Activated naive CD4-positive, alpha-beta T cell treated with anti-CD3 and anti-CD28 coated beads, Interleukin-2, amount 10 ng/mL, durations not matched to agents 7 days and 5 days (primary cell): ENCODE measurements around the gene DCHS2.

ENCODE experiments used
- CTCF ChIA-PET: fragments of 350-600 bp; sonication (Branson Sonifier 250); formaldehyde crosslinking; loops from one replicate; lab custom pipeline; 2021; ENCODE audit warnings: antibody characterized with exemption; lab: Charles Lee
- DNase-seq: peaks from one replicate; pipeline ENCODE4 v3.0.0-alpha.2; 2020
- H3K27ac Mint-ChIP-seq: one replicate; pipeline ENCODE4 v1.8.0; 2021; ENCODE audit warnings: mild to moderate bottlenecking, moderate library complexity, mixed read lengths
- H3K27me3 Mint-ChIP-seq: one replicate; pipeline ENCODE4 v1.8.0; 2021; ENCODE audit warnings: mild to moderate bottlenecking, mixed read lengths
- H3K36me3 Mint-ChIP-seq: one replicate; pipeline ENCODE4 v1.8.0; 2021; ENCODE audit warnings: mixed read lengths
- H3K4me1 Mint-ChIP-seq: one replicate; pipeline ENCODE4 v1.8.0; 2021; ENCODE audit warnings: mixed read lengths
- H3K4me3 Mint-ChIP-seq: one replicate; pipeline ENCODE4 v1.8.0; 2021; ENCODE audit warnings: mild to moderate bottlenecking, moderate library complexity, mixed read lengths
- H3K9me3 Mint-ChIP-seq: one replicate; pipeline ENCODE4 v1.8.0; 2021; ENCODE audit warnings: mixed read lengths

The DCHS2 gene, protein sequence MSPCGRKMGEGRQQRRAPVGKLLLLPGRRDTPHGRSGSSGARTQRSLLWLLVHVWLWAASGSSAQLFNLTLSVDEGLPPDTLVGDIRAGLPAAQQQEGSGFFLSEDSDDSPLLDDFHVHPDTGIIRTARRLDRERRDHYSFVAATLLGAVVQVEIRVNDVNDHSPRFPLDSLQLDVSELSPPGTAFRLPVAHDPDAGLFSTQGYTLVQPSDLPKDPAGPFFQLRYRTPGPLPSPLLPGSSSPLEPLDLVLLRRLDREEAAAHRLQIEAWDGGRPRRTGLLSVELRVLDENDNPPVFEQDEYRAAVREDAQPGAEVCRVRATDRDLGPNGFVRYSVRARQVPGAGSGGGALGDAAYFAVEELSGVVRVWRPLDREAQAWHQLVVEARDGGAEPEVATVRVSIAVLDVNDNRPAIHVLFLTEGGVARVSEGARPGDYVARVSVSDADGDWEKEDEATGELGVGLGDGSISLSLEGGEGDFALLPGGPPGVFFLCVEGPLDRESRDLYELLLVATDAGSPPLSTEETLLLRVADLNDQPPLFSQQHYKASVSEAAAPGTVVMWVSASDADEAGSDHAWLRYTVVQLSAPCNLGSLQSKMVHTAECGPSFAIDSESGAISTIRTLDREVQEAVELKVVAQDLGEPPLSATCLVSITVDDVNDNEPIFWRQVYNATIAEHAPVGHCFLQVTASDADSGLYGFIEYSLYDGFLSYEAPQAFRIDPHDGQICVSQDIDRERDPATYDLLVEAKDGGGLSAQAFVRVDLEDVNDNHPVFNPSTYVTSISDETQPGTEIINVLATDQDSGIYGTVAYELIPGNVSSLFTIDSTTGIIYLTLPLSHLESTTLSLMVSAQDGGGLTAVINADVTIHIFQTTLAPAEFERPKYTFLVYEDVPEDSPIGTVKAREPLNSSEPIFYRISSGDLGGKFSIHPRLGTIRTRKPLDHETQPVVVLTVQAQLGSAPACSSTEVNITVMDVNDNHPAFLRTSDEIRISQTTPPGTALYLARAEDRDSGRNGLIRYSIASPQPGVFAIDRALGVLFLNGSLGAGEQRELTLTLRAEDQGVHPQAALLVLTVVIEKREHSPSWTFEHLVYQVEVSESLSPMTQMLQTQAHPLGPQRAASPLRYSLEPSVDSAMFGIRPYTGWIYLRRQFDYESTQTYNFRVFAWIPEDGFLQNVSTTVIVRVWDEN (N-terminal part only)

DNA sequence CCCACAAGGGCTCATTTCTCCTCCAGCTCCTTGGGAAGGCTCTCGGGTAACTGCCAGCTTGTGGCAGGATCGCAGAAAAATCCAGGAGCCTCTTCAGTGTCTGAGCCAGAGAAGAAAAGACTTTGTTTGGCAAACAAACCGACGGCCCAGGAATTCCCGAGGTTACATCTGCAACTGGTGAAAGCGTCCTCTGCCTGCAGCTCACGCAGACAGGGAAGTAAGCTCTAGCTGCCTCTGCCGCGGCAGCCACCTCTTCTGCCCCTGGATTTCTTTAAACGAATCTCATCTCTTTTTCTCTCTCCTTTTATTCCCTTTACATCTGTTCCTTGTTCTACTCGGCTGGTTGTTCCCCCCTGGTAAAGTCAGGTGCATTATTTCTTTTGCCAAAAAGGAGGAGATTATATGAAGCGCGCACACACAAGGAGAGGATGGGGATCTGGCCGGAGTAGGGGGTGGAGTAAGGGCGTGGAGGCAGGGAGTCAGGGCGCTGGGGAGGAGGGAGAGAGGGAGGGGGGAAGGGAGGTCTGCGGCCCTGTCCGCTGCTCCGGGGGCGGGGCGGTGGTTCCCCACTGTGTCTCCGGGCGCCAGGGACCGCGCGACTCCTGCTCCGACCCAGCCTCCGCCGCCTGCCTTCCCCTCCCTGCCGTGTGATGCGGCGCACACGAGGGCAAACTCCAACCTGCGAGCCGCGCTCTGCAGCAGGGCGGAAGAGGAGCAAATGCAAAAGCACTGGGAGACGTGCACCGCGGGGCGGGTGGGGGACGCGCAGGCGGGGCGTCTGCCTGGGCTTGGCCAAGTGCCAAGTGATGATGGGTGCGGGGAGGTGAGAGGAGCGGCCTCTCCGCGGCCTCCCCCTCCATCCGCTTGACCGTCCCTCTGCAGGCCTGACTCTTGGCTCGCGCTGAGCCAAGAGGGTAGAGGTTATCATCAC is at the start of gene DCHS2:
DCHS2 (minus strand) TSS at position 459 of the 931 bp plus-strand sequence; CDS start at position 15, 444 bp downstream.
- Mint-ChIP-seq H3K4me3 (peak within 1 kb of the TSS; percentile 55), H3K4me1 (peaks cover 18% of the 10 kb centered on the region), H3K9me3 (no peaks in the 10 kb centered on the region), H3K27me3 (peaks cover 71% of the 10 kb centered on the region), H3K27ac (peak within 1 kb of the TSS; percentile 52), H3K36me3 (no peaks in the 10 kb centered on the region)
- CTCF ChIA-PET: interaction anchor here (1.0 kb wide), 1 partner anchor 15 kb away, joined by 3 read pairs; no protein-coding TSS in a partner anchor
- DNase-seq: peak; percentile 40

DNA sequence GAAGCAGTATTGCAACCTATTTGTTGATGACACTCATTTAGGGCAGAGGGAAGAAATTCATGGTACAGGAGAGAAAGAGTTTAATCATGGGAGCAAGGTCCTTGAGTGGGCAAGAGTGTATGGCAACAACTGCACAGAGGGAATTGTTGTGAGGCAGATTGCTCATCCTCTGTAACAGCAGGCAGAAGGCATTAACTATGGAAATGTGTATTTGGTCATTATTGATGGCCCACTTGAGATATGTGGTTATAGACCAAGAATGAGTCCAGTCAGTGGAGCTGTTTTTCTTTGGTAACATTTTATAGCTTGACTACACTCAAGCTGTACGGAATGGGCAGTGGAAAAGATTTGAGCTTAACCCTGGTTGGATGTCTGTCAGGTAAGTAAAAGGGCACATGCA is 42.7 kb upstream of the DCHS2 start:
- no peak for DNase-seq
- Mint-ChIP-seq H3K27ac (no peak overlapping the region), H3K27me3 (peaks cover 4% of the 10 kb centered on the region), H3K4me1 (no peaks in the 10 kb centered on the region), H3K4me3 (no peak overlapping the region), H3K36me3 (peaks cover 19% of the 10 kb centered on the region), H3K9me3 (no peaks in the 10 kb centered on the region)
- CTCF ChIA-PET: no interaction called here

DNA sequence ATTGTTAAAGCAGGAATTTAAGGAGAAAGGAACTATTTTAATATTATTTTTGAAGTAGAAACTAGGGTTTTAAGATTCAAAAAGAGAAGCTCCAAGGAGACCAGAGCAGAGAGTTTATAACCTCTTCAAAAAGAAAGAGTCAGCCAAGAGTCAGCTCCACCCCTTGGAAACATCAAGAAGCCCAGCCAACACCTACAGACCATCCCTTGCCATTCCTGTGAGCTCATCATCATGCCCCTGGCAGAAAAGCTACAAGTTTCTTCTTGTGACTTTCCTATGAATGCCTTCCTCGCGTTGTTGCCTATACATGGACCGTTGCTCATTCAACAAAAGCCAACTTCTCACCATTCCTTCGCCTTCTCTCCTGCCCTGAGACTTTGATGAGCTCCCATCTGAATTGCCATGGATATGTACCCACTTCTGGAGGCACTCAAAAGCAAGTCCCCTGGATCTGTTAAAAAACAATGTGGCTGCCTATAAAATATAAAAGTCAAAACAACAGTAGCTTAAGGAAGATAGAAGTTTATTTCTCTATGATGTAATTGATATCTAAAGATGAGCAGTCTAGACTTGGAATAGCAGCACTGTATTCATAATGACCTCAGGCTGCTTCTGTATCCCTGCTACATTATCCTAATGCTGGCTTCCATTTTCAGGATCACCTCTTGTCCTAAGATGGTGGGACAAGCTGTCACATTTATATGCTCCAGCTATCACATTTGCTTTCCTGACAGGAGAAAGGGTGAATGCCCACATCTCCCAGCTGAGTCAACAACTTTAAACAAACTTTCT is 38.3 kb upstream of the DCHS2 start:
- Mint-ChIP-seq H3K36me3 (peaks cover 4% of the 10 kb centered on the region), H3K4me1 (peaks cover 2% of the 10 kb centered on the region), H3K4me3 (no peak overlapping the region), H3K9me3 (no peaks in the 10 kb centered on the region), H3K27me3 (peaks cover 14% of the 10 kb centered on the region), H3K27ac (no peak overlapping the region)
- CTCF ChIA-PET: no interaction called here
- DNase-seq: no peak

DNA sequence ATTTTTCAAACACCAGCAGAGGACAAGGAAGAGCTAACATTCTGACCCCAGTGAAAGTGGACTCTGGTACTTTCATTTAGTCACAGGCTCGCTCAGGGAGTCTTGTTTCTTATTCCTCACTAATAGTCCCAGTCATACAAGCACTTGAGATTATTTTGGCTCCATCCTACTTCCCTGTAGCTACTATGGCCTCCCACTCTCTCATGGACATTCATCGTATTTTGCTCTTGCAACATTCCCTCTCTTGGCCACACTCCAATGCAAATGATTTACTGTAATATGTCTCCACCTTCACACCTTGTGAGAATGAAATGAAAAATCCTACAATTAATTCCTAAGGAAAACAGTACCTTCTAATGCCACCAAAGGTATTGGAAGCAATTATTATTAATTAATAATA is 37.3 kb upstream of the DCHS2 start:
- no peaks in the 10 kb centered on the region for H3K9me3 Mint-ChIP-seq
- H3K4me3 Mint-ChIP-seq: no peak overlapping the region
- H3K4me1 Mint-ChIP-seq: peaks cover 2% of the 10 kb centered on the region
- H3K27ac Mint-ChIP-seq: no peak overlapping the region
- DNase-seq: no peak
- CTCF ChIA-PET: interaction anchor here (1.1 kb wide), 1 partner anchor 90 kb away, joined by 3 read pairs; no protein-coding TSS in a partner anchor
- peaks cover 25% of the 10 kb centered on the region for H3K27me3 Mint-ChIP-seq
- no peaks in the 10 kb centered on the region for H3K36me3 Mint-ChIP-seq

DNA sequence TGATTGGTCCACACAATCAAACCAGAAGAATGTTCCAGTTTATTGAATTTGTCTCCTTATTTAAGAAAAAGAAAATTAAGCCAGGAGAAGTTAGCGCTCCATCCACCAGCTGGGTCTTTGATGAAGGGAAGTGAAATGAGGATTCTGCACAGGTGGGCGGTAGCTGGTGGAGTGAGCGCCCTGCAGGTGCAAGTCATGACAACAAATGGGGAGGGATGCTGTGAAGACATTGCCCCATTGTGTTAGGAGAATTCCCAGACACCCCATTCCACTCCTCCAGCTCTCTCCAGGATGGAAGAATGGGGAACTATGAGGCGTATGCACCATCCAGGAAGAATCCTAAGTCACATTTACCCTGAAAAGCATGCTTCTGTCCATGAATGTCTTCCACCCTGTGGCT is 35.7 kb upstream of the DCHS2 start:
- Mint-ChIP-seq H3K4me1 (peaks cover 2% of the 10 kb centered on the region), H3K9me3 (no peaks in the 10 kb centered on the region), H3K4me3 (no peak overlapping the region), H3K27me3 (peaks cover 25% of the 10 kb centered on the region), H3K36me3 (no peaks in the 10 kb centered on the region), H3K27ac (no peak overlapping the region)
- no peak for DNase-seq
- CTCF ChIA-PET: no interaction called here

DNA sequence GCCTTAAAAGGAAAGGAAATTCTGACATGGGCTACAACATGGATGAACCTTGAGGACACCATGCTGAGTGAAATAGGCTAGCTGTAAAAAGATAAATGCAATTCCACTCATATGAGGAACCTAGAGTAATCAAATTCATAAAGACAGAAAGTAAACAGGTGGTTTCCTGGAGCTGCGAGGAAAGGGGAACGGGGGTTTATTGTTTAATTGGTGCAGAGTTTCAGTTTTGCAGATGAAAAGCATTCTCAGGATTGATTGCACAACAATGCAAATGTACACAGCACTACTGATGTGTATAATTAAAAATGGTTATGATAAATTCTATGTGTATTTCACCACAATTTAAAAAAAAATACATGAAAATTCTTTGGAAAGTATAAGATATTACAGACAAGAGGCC is 34.6 kb upstream of the DCHS2 start:
- peaks cover 2% of the 10 kb centered on the region for H3K4me1 Mint-ChIP-seq
- H3K27ac Mint-ChIP-seq: no peak overlapping the region
- peaks cover 25% of the 10 kb centered on the region for H3K27me3 Mint-ChIP-seq
- no peak overlapping the region for H3K4me3 Mint-ChIP-seq
- no peaks in the 10 kb centered on the region for H3K36me3 Mint-ChIP-seq
- CTCF ChIA-PET: no interaction called here
- DNase-seq: no peak
- H3K9me3 Mint-ChIP-seq: no peaks in the 10 kb centered on the region

DNA sequence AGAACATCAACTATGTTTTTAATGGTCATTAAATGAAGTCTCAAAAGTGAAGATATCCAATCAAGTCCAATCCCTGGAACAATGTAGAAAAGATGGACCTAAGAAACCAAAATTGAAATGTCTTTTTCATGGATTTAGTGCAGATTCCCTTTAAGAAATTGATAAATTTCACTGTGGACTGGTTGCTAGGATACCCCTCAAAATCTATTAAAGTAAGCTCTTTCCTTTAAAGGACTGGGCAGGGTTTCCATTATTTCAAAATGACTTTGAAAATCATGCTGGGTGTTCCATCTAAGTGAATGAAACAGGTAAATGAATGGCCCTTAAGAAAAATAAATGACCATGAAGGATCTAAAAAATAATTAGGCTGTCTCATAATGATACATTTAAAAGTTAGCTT is 30.0 kb upstream of the DCHS2 start:
- CTCF ChIA-PET: interaction anchor here (0.6 kb wide), 1 partner anchor 38 kb away, joined by 3 read pairs; no protein-coding TSS in a partner anchor
- peaks cover 32% of the 10 kb centered on the region for H3K27me3 Mint-ChIP-seq
- H3K4me1 Mint-ChIP-seq: peaks cover 2% of the 10 kb centered on the region
- no peak for DNase-seq
- no peaks in the 10 kb centered on the region for H3K36me3 Mint-ChIP-seq
- H3K4me3 Mint-ChIP-seq: no peak overlapping the region
- H3K9me3 Mint-ChIP-seq: no peaks in the 10 kb centered on the region
- H3K27ac Mint-ChIP-seq: no peak overlapping the region

DNA sequence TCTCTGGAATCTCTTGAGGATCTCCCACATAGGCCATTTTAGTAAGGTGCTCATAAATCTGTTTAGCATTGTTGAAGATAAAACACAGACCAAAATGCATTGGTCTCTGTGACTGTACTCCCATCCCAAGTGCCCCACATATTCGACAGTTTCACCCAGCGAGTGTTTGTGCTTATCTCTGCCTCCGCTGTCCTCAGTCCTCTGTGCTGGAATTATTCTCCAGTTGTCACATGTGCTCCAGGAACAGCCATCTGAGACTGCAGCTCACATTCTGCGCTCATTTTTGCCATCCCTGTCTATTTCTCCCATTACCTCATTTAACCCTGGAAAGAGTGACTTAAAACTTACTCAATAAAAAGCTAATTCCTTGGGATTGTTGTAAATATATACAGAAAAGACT is 27.6 kb upstream of the DCHS2 start:
- Mint-ChIP-seq H3K9me3 (no peaks in the 10 kb centered on the region), H3K4me3 (no peak overlapping the region), H3K4me1 (no peaks in the 10 kb centered on the region), H3K27me3 (peaks cover 35% of the 10 kb centered on the region), H3K36me3 (no peaks in the 10 kb centered on the region), H3K27ac (no peak overlapping the region)
- CTCF ChIA-PET: no interaction called here
- no peak for DNase-seq

DNA sequence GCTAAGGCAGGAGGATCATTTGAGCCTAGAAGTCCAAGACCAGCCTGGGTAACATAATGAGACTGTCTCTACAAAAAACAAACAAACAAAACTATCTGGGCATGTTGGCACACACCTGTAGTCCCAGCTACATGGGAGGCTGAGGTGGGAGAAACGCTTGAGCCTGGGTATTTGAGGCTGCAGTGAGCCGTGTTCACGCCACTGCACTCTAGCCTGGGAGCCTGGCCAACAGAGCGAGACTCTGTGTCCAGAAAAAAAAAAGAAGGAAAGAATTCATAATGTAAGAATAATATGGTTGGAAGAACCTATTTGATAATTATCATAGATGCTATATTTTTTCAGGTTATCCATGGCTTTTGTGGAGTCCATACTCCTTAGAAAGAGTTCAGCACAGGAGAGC is 26.0 kb upstream of the DCHS2 start:
- CTCF ChIA-PET: interaction anchor here (0.7 to 0.9 kb wide), 2 partner anchors 14 to 15 kb away, joined by 3 to 4 read pairs; no protein-coding TSS in a partner anchor
- Mint-ChIP-seq H3K4me3 (no peak overlapping the region), H3K4me1 (no peaks in the 10 kb centered on the region), H3K27me3 (peaks cover 40% of the 10 kb centered on the region), H3K36me3 (no peaks in the 10 kb centered on the region), H3K9me3 (no peaks in the 10 kb centered on the region), H3K27ac (no peak overlapping the region)
- no peak for DNase-seq

DNA sequence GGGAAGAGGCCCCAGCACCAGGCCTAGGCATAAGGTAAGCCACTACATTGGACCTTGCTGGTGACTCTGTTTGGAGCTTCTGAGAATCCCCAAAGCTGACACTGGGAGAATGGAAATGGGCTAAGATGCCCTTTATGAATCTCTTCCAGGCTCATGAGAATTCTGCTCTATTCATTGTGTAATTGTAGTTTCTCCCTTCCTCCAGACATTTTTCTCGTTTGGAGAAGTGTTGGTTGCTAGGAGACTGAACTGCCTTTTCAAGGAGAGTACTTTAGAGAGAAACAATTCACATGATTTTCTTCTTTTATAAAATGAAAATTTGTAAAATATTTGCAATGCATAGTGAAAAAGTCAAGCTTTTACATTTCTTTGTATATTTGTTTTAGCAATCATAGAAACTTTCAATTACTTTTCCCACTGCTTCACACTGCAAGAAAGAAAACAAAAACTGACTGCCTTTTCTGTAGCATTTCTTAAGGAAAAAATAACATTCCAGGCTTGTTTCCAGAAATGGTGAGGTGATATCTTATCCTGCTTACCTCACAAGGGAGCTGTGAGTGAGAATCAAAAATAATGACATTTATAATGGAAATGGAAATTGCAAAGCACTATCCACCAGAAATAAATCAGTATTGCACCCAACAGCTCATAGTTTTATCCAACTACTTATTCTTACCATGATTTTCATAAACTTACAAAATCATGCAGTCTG is 24.9 kb upstream of the DCHS2 start:
- Mint-ChIP-seq H3K4me1 (no peaks in the 10 kb centered on the region), H3K27ac (no peak overlapping the region), H3K4me3 (no peak overlapping the region), H3K9me3 (no peaks in the 10 kb centered on the region), H3K36me3 (no peaks in the 10 kb centered on the region), H3K27me3 (peaks cover 46% of the 10 kb centered on the region)
- no peak for DNase-seq
- CTCF ChIA-PET: no interaction called here

DNA sequence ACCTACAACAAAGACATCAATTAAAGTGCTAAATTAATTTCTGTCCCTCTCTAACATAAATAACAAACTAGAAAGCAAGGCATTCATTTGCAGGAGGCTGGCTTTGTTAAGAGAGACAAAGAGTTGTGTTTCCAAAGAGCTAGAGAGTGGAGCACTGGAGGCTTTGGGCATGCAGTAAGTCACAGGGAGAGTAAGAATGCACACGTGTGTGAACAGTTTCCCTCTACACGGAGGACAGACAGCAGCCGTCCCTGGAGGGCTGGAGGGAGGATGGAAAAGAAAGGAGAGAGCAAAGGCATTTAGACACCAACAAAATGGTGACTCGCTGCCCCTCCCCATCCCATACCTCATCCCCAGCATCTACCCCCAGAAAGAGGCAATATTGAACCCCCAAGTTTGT is 20.4 kb upstream of the DCHS2 start:
- Mint-ChIP-seq H3K4me3 (no peak overlapping the region), H3K36me3 (no peaks in the 10 kb centered on the region), H3K27ac (no peak overlapping the region), H3K9me3 (no peaks in the 10 kb centered on the region), H3K4me1 (no peaks in the 10 kb centered on the region), H3K27me3 (peaks cover 26% of the 10 kb centered on the region)
- DNase-seq: no peak
- CTCF ChIA-PET: no interaction called here

DNA sequence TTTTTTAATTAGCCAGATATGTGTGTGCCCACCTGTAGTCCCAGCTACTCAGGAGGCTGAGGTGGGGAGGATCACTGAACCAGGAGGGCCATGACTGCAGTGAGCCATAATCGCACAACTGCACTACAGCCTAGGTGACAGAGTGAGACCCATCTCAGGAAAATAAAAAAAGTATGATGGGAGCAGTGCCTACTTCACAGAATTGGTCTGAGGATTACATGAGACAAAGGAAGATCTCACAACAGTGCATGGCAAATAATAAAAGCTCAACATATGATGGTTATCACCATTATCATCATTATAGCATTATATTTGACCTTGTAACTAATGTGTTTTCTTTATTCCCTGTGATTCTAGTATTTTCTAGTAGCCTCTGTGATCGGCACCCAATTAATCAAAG is 19.9 kb upstream of the DCHS2 start:
- no peaks in the 10 kb centered on the region for H3K36me3 Mint-ChIP-seq
- CTCF ChIA-PET: no interaction called here
- no peaks in the 10 kb centered on the region for H3K4me1 Mint-ChIP-seq
- H3K4me3 Mint-ChIP-seq: no peak overlapping the region
- peaks cover 26% of the 10 kb centered on the region for H3K27me3 Mint-ChIP-seq
- no peak overlapping the region for H3K27ac Mint-ChIP-seq
- no peaks in the 10 kb centered on the region for H3K9me3 Mint-ChIP-seq
- DNase-seq: no peak
